ENCODE data around the gene AGO4. TPM values are rescaled to one million over a fixed set of nuclear protein-coding genes. Genes with fewer than 3 reads are reported as not detected.

AGO4 gene
- total RNA-seq, 1 donor from 2014 or later: 20.8 TPM

DNA sequence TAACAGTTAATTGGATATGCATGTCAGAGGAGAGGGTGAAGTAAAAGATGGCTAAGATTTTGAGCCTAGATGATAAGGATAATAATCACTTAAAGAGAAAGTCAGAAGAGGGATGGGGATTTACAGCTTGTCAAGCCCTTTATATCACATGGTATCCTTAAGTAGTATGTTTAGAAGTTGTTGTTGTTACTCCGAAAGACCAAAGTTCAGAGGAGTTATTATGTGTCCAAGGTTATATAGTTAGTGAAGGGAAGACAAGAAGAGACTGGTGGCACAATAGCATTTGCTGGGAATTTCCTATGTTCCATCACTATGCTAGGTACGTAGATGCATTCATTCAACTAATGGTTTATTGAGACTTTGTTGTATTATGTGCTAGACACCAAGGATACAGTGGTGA is 44.4 kb downstream of the AGO4 start:
- Mint-ChIP-seq H3K4me3 (ENCODE audit: unreplicated experiment) (no peak overlapping the region), H3K27ac (ENCODE audit: unreplicated experiment) (no peak overlapping the region), H3K27me3 (ENCODE audit: unreplicated experiment) (no peaks in the 10 kb centered on the region), H3K4me1 (ENCODE audit: low read depth, unreplicated experiment) (peaks cover 3% of the 10 kb centered on the region), H3K36me3 (ENCODE audit: unreplicated experiment) (peaks cover 4% of the 10 kb centered on the region), H3K9me3 (ENCODE audit: unreplicated experiment) (no peaks in the 10 kb centered on the region)
- DNase-seq: no peak
- no peak for TF ChIP-seq CTCF (IDR thresholded peaks at IDR 0.05; ENCODE audit: partially characterized antibody, unreplicated experiment)

DNA sequence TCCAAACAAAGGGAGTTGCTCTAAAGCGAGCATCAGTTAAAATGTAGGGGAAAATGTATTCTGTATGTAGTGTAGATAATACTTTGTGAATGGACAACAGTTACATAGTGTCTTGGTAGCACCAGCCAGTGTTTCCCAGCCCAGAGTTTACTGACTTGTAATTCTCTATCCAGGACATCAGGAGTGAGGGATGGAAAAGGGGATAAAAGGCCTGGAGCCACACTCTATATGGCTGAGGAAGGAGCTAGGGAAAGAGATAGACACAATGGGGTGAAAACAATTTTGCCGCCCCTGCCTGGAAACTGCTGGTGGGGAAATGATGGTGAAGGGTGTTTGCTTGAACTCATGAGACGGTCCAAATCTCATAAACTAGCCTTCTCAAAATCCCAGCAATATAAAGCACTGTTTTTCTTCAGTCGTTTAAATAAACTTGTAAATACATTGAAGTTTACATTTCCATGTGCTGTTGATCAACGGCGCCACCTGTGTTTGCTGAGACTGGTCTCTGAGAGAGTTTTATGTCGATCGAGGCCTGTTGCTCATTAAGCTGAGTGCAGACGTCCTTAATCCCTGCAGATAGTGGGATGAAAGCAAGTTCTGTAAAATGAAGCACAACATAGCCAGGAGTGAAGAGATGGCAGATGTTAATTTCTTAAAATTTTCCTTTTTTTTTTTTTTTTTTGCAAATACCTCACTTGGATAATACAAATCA is 47.3 kb downstream of the AGO4 start:
- Mint-ChIP-seq H3K27ac (ENCODE audit: unreplicated experiment) (no peak overlapping the region), H3K27me3 (ENCODE audit: unreplicated experiment) (no peaks in the 10 kb centered on the region), H3K36me3 (ENCODE audit: unreplicated experiment) (peaks cover 4% of the 10 kb centered on the region), H3K4me3 (ENCODE audit: unreplicated experiment) (no peak overlapping the region), H3K4me1 (ENCODE audit: low read depth, unreplicated experiment) (no peaks in the 10 kb centered on the region), H3K9me3 (ENCODE audit: unreplicated experiment) (no peaks in the 10 kb centered on the region)
- no peak for DNase-seq
- no peak for TF ChIP-seq CTCF (IDR thresholded peaks at IDR 0.05; ENCODE audit: partially characterized antibody, unreplicated experiment)

- H3K4me1 Mint-ChIP-seq (ENCODE audit: low read depth, unreplicated experiment): no peaks in the 10 kb centered on the region
- H3K9me3 Mint-ChIP-seq (ENCODE audit: unreplicated experiment): no peaks in the 10 kb centered on the region
- no peaks in the 10 kb centered on the region for H3K36me3 Mint-ChIP-seq (ENCODE audit: unreplicated experiment)
- H3K27me3 Mint-ChIP-seq (ENCODE audit: unreplicated experiment): no peaks in the 10 kb centered on the region
- no peak overlapping the region for H3K27ac Mint-ChIP-seq (ENCODE audit: unreplicated experiment)
- no peak for TF ChIP-seq CTCF (IDR thresholded peaks at IDR 0.05; ENCODE audit: partially characterized antibody, unreplicated experiment)
- no peak for DNase-seq
- no peak overlapping the region for H3K4me3 Mint-ChIP-seq (ENCODE audit: unreplicated experiment)
Observed at GRCh38 chr1:35856964-35857363, 49.1 kb downstream of the AGO4 start.

- no peak for TF ChIP-seq CTCF (IDR thresholded peaks at IDR 0.05; ENCODE audit: partially characterized antibody, unreplicated experiment)
- Mint-ChIP-seq H3K4me1 (ENCODE audit: low read depth, unreplicated experiment) (no peaks in the 10 kb centered on the region), H3K9me3 (ENCODE audit: unreplicated experiment) (no peaks in the 10 kb centered on the region), H3K4me3 (ENCODE audit: unreplicated experiment) (no peak overlapping the region), H3K27me3 (ENCODE audit: unreplicated experiment) (no peaks in the 10 kb centered on the region), H3K27ac (ENCODE audit: unreplicated experiment) (no peak overlapping the region), H3K36me3 (ENCODE audit: unreplicated experiment) (no peaks in the 10 kb centered on the region)
- DNase-seq: no peak
Observed at GRCh38 chr1:35857830-35858229, 50.0 kb downstream of the AGO4 start.

GRCh38 chr1:35860696-35861095 is 52.9 kb downstream of the AGO4 start:
- H3K27me3 Mint-ChIP-seq (ENCODE audit: unreplicated experiment): no peaks in the 10 kb centered on the region
- no peak for DNase-seq
- H3K4me3 Mint-ChIP-seq (ENCODE audit: unreplicated experiment): no peak overlapping the region
- no peaks in the 10 kb centered on the region for H3K9me3 Mint-ChIP-seq (ENCODE audit: unreplicated experiment)
- no peak overlapping the region for H3K27ac Mint-ChIP-seq (ENCODE audit: unreplicated experiment)
- H3K36me3 Mint-ChIP-seq (ENCODE audit: unreplicated experiment): no peaks in the 10 kb centered on the region
- H3K4me1 Mint-ChIP-seq (ENCODE audit: low read depth, unreplicated experiment): no peaks in the 10 kb centered on the region
- TF ChIP-seq CTCF (IDR thresholded peaks at IDR 0.05; ENCODE audit: partially characterized antibody, unreplicated experiment): no peak
